Uterus (tissue), 4 donors: ENCODE data around the gene TNFRSF14. TPM values are rescaled to one million over a fixed set of nuclear protein-coding genes. Genes with fewer than 3 reads are reported as not detected.
A peak's percentile ranks its signal among the peaks of the same experiment; 100 is the strongest.

Source experiments
- DNase-seq, 2 donors: peaks; one replicate each; pipeline ENCODE4 v3.0.0-alpha.2; 2019 to 2020
- H3K27ac ChIP-seq, 2 donors: fragments of 200-600 bp; sonication (generic); 1 replicate in 1 of 2; 2 replicates in 1 of 2; pipeline ENCODE4 v1.5.1; 2016 to 2018
- H3K27me3 ChIP-seq, 2 donors: fragments of 200-600 bp; sonication (generic); one replicate each; pipeline ENCODE4 v1.5.1; 2018 to 2019; ENCODE audit warnings: control low read depth in 1 of 2
- H3K36me3 ChIP-seq, 2 donors: fragments of 200-600 bp; sonication (generic); one replicate each; pipeline ENCODE4 v1.5.1; 2019; ENCODE audit warnings: control low read depth in 1 of 2
- H3K4me1 ChIP-seq, 2 donors: fragments of 200-600 bp; sonication (generic); one replicate each; pipeline ENCODE4 v1.5.1; 2018 to 2019; ENCODE audit warnings: control low read depth in 1 of 2
- H3K4me3 ChIP-seq, 2 donors: fragments of 200-600 bp; sonication (generic); 1 replicate in 1 of 2; 2 replicates in 1 of 2; pipeline ENCODE4 v1.5.1; 2018 to 2019; ENCODE audit warnings: mild to moderate bottlenecking in 1 of 2
- H3K9me3 ChIP-seq, 2 donors: fragments of 200-600 bp; sonication (generic); one replicate each; pipeline ENCODE4 v1.5.1; 2019; ENCODE audit warnings: control low read depth in 1 of 2
- CTCF ChIP-seq, 4 experiments: fragments of 200-600 bp in 2 of 4; fragments of 450-650 bp in 2 of 4; sonication (generic) in 2 of 4; IDR thresholded peaks; one replicate each; pipeline ENCODE4 v1.5.1; 2016 to 2019; ENCODE audit warnings: antibody characterized with exemption in 4 of 4, mild to moderate bottlenecking in 2 of 4, moderate library complexity in 1 of 4
- POLR2A ChIP-seq, 2 donors: fragments of 450-650 bp; IDR thresholded peaks; one replicate each; pipeline ENCODE4 v1.6.1; 2016; ENCODE audit warnings: antibody characterized with exemption in 2 of 2, mild to moderate bottlenecking in 1 of 2, moderate library complexity in 1 of 2
- intact Hi-C: fragments of 100-400 bp; cut with DNase I; formaldehyde crosslinking; loops from one replicate; pipeline ENCODE4 v1.15.1; 2023; ENCODE audit warnings: low total_unique reads
- total RNA-seq, 4 donors: library from RNA; depleted of rRNA in 3 of 4; stranded (reverse); fragments of >200 nt in 3 of 4; gene quantifications; one replicate each; pipeline versions ENCODE4 v1.1.0 to v1.2.4, GENCODE V29; 2014 to 2023
- donor health status: DM: yes; HTN: yes; CAD: no.

The TNFRSF14 gene
- total RNA-seq, 4 donors from 2014 or later: 17.5 to 102 (median 47.7) TPM

GRCh38 chr1:2522230-2522629, 33.9 kb upstream of the TNFRSF14 start:
- H3K36me3 ChIP-seq: no peaks in the 10 kb centered on the region
- no peaks in the 10 kb centered on the region for H3K27me3 ChIP-seq
- TF ChIP-seq CTCF (IDR thresholded peaks at IDR 0.05) (no peak), POLR2A (IDR thresholded peaks at IDR 0.05) (no peak)
- no peak overlapping the region for H3K4me3 ChIP-seq
- DNase-seq: no peak
- H3K9me3 ChIP-seq: no peaks in the 10 kb centered on the region
- peaks cover 0 to 20% of the 10 kb centered on the region in 2 donors for H3K4me1 ChIP-seq
- no peak overlapping the region for H3K27ac ChIP-seq
- intact Hi-C loops: no loop called here

- Histone ChIP-seq H3K4me3 (no peak overlapping the region), H3K27ac (no peak overlapping the region), H3K36me3 (no peaks in the 10 kb centered on the region), H3K27me3 (no peaks in the 10 kb centered on the region), H3K4me1 (peaks cover 0 to 20% of the 10 kb centered on the region in 2 donors), H3K9me3 (no peaks in the 10 kb centered on the region)
- DNase-seq: no peak
- TF ChIP-seq CTCF (IDR thresholded peaks at IDR 0.05) (no peak), POLR2A (IDR thresholded peaks at IDR 0.05) (no peak)
- intact Hi-C loops: no loop called here
Observed at GRCh38 chr1:2523191-2523890, 32.8 kb upstream of the TNFRSF14 start.

GRCh38 chr1:2523891-2524609, 32.1 kb upstream of the TNFRSF14 start:
- TF ChIP-seq POLR2A (IDR thresholded peaks at IDR 0.05) (no peak), CTCF (IDR thresholded peaks at IDR 0.05) (no peak)
- H3K4me3 ChIP-seq: no peak overlapping the region

GRCh38 chr1:2525572-2525919, 30.6 kb upstream of the TNFRSF14 start:
- H3K36me3 ChIP-seq: no peaks in the 10 kb centered on the region
- peaks cover 3 to 9% of the 10 kb centered on the region in 2 donors for H3K27me3 ChIP-seq
- no peaks in the 10 kb centered on the region for H3K9me3 ChIP-seq
- peaks cover 0 to 27% of the 10 kb centered on the region in 2 donors for H3K4me1 ChIP-seq
- TF ChIP-seq POLR2A (IDR thresholded peaks at IDR 0.05): no peak
- no peak for TF ChIP-seq CTCF (IDR thresholded peaks at IDR 0.05)
- DNase-seq: no peak
- H3K27ac ChIP-seq: peak overlapping the region; percentile 72 to 92
- peak overlapping the region; percentile 60 to 73 for H3K4me3 ChIP-seq
- intact Hi-C loops: no loop called here

More at GRCh38 chr1:2523891-2524609, 32.1 kb upstream of the TNFRSF14 start:
- no peak for DNase-seq
- Histone ChIP-seq H3K36me3 (no peaks in the 10 kb centered on the region), H3K9me3 (no peaks in the 10 kb centered on the region), H3K27ac (no peak overlapping the region), H3K4me1 (peaks cover 0 to 20% of the 10 kb centered on the region in 2 donors), H3K27me3 (peaks cover 0 to 4% of the 10 kb centered on the region in 2 donors)
- intact Hi-C loops: no loop called here
